Neuron (in vitro differentiated cells): ENCODE results near the gene MMP11.

ENCODE experiments used
- H2AFZ ChIP-seq: one replicate; pipeline ENCODE4 v1.6.1; 2013; ENCODE audit warnings: low read depth, mild to moderate bottlenecking, inconsistent platforms, low read length, moderate library complexity
- H3K27me3 ChIP-seq: one replicate; pipeline ENCODE4 v1.6.1; 2013; ENCODE audit warnings: low read length; ENCODE audit not compliant: insufficient read depth
- H3K36me3 ChIP-seq: one replicate; pipeline ENCODE4 v1.6.1; 2013; ENCODE audit warnings: low read length; ENCODE audit not compliant: insufficient read depth
- H3K4me1 ChIP-seq: one replicate; pipeline ENCODE4 v1.6.1; 2013; ENCODE audit warnings: low read length; ENCODE audit not compliant: insufficient read depth
- H3K4me3 ChIP-seq: 2 replicates; pipeline ENCODE4 v1.5.1; 2013; ENCODE audit warnings: mild to moderate bottlenecking, low read length, moderate library complexity
- H3K9me3 ChIP-seq: one replicate; pipeline ENCODE4 v1.6.1; 2013; ENCODE audit warnings: low read length

MMP11 gene

DNA sequence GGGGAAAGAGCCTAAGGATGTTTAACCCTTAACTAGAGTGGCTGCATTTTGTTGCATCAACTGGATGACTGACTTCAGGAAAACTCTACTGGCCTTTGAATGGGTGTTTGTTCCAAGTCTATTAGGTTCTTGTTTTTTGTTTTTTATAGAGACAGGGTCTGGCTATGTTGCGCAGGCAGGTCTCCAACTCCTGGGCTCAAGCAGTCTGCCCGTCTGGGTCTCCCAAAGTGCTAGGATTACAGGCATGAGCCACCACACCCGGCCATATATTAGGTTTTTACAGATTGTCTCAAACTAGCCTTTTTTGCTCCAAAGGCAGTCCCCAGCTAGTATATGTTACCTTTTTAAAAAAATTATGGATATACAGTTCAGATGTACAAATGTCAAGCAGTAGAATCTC is 15.3 kb downstream of the MMP11 start:
- Histone ChIP-seq H3K27me3 (no peaks in the 10 kb centered on the region), H3K4me1 (peaks cover 14% of the 10 kb centered on the region), H3K36me3 (peaks cover 21% of the 10 kb centered on the region), H2AFZ (no peak overlapping the region), H3K4me3 (peak overlapping the region; percentile 74), H3K9me3 (no peaks in the 10 kb centered on the region)

DNA sequence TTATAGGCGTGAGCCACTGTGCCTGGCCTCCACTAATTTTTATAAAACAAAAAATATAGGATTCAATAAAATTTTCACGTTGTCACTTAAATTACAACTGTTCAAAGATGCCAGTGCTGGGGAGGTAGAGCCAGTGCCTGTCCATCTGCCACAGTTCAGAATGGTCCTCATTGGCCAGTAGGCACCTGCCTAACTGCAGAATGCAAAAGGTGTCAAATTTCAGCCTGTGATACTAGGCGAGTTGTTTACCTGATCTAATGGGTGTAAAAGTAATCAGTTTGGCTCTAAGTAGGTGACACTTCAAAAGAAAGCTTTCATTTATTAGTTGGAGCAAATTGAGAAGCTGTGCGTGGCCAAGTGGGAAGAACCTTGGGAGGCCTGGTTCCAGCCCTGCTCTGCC is 16.5 kb downstream of the MMP11 start:
- peaks cover 31% of the 10 kb centered on the region for H3K36me3 ChIP-seq
- H3K4me1 ChIP-seq: peaks cover 14% of the 10 kb centered on the region
- H3K9me3 ChIP-seq: no peaks in the 10 kb centered on the region
- H3K4me3 ChIP-seq: no peak overlapping the region
- no peaks in the 10 kb centered on the region for H3K27me3 ChIP-seq
- no peak overlapping the region for H2AFZ ChIP-seq

DNA sequence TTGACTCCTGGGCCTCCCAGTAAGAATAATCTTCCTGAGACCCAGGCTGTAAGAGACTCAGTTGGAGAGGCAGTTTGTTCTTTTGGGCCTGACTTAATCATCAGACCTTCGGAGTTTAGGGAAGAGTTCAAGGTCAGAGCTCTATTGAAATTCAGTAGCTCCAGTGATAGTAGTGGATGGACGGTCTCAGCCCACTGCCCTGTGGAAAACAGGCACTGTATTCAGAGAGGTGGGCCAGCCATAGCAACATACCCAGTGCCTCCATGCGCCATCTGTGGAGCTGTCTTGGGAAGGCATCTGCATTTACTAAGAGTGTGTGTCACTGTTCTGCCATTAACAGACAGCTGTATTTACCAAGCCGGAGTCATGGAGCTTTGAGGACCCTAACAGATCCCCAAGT is 17.0 kb downstream of the MMP11 start:
- Histone ChIP-seq H3K36me3 (peaks cover 37% of the 10 kb centered on the region), H3K4me3 (no peak overlapping the region)

DNA sequence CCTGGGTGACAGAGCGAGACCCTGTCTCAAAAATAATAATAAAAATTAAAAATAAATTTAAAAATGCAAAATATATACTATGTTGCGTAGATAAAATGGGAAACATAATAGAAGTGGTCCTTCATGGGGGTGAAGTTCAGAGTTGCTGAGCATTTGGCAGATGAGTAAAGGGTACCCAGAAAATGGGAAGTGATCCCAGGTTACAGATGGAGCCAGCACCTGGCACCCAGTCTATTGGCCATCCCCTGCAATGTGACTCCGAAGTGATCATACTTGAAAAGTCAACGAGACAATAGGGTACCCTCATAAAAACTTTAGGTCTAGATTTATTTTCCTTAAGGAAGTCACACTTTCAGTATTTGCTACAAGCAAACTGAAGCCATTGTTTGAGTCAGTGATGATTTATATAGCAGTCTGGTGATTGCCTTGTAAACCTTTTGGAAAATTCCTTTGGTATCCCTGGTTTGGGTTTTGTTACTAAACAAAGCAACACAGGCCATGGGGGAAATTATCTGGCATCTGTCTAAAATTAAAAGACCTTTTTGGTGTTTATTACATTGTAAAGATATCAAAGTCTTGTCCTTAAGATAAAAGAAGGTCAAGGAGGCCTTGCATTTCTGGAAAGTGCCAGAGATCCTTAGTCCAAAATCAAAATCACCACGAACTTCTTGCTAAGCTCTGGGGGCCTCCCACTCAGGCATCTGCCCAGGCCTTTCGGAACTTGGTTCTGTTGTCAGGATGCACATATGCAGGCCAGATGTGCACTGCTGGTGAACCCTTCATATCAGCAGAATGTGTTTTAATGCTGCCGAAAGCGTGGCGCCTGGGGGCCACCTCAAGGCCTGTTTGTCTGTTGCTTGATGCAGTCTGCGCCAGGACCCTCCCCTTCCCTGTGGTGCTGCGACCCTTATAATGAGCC is 18.4 kb downstream of the MMP11 start:
- Histone ChIP-seq H3K27me3 (no peaks in the 10 kb centered on the region), H3K4me3 (no peak overlapping the region), H3K9me3 (no peaks in the 10 kb centered on the region), H3K4me1 (peaks cover 14% of the 10 kb centered on the region), H2AFZ (no peak overlapping the region), H3K36me3 (peaks cover 45% of the 10 kb centered on the region)

More for the DNA sequence above, 17.0 kb downstream of the MMP11 start:
- Histone ChIP-seq H2AFZ (no peak overlapping the region), H3K4me1 (peaks cover 14% of the 10 kb centered on the region), H3K9me3 (no peaks in the 10 kb centered on the region), H3K27me3 (no peaks in the 10 kb centered on the region)

DNA sequence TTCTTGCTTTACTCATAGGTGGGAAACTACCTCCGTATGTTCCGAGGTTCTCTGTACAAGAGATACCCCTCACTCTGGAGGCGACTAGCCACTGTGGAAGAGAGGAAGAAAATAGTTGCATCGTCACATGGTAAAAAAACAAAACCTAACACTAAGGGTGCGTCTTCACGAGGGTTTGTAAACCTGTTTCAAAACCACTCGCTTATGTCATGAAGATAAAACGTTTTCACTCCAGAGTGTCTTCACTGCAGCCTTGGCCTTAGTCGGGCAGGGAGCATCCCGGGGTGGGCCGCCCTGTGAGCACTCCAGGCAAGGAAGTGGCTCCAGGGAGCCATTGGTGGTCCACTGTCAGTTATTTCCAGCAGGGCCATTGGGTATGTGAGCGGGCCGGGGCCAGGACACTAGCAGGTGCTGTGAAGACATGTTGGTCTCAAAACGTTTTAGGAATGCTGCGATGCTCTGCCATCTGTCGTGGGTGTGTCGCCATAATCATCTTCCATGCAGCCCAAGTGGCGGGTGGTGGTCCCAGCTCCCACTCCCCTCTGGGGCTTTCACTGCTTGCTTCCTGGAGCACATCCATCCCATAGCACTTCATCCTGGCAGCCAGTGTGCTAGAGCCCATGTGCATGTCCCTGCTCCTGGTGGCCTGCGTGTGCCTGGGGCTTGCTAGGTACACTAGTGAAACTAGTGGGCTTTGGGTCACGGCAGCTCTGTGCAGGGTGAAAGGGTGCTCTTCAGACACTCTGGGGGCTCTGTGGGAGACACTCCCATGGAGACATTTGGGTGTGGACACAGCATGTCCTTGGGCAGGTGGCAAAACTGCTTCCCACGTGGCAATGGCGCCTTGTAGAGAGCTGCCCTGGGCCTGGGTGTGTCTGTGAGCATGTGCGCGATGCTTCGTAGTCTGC is 19.3 kb downstream of the MMP11 start:
- peaks cover 51% of the 10 kb centered on the region for H3K36me3 ChIP-seq
- no peaks in the 10 kb centered on the region for H3K27me3 ChIP-seq
- no peak overlapping the region for H3K4me3 ChIP-seq
- H3K4me1 ChIP-seq: peaks cover 9% of the 10 kb centered on the region
- no peak overlapping the region for H2AFZ ChIP-seq
- no peaks in the 10 kb centered on the region for H3K9me3 ChIP-seq

DNA sequence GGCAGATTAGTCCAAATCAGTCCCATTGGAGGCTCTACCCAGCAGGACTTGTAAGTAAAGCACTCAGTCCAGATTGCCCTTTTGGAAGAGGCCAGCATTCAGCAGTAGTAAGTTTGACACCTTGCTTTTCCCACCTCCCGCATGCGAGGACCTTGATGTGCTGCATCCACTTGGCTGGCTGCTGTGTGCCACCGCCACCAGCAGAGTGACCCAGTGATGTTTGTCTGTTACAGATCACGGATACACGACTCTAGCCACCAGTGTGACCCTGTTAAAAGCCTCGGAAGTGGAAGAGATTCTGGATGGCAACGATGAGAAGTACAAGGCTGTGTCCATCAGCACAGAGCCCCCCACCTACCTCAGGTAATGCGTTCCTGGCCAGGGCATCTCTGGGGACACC is 20.7 kb downstream of the MMP11 start:
- no peak overlapping the region for H3K4me3 ChIP-seq
- H3K9me3 ChIP-seq: no peaks in the 10 kb centered on the region
- H3K27me3 ChIP-seq: no peaks in the 10 kb centered on the region
- H2AFZ ChIP-seq: no peak overlapping the region
- H3K36me3 ChIP-seq: peaks cover 59% of the 10 kb centered on the region
- H3K4me1 ChIP-seq: no peaks in the 10 kb centered on the region

DNA sequence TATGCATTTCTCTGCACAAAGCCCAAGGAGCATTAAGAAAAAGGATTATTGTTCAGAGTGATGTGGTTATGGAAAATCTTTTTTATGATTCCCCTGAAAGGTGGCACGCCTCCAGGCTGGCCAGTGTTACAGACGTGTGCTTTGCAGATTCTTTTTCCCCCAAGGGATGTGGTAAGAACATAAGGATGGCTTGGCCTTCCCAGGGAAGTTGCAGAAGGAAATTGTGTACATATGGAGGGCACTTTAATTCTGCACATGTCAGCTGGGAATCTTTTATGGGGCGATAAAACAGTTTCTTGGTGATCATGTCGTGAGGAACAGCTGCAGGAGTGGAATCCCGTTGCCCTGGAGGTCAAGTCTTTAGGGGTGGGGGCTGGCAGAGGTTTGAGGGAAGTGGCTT is 23.8 kb downstream of the MMP11 start:
- Histone ChIP-seq H2AFZ (no peak overlapping the region), H3K4me3 (no peak overlapping the region), H3K4me1 (no peaks in the 10 kb centered on the region), H3K36me3 (peaks cover 76% of the 10 kb centered on the region), H3K27me3 (no peaks in the 10 kb centered on the region), H3K9me3 (no peaks in the 10 kb centered on the region)

DNA sequence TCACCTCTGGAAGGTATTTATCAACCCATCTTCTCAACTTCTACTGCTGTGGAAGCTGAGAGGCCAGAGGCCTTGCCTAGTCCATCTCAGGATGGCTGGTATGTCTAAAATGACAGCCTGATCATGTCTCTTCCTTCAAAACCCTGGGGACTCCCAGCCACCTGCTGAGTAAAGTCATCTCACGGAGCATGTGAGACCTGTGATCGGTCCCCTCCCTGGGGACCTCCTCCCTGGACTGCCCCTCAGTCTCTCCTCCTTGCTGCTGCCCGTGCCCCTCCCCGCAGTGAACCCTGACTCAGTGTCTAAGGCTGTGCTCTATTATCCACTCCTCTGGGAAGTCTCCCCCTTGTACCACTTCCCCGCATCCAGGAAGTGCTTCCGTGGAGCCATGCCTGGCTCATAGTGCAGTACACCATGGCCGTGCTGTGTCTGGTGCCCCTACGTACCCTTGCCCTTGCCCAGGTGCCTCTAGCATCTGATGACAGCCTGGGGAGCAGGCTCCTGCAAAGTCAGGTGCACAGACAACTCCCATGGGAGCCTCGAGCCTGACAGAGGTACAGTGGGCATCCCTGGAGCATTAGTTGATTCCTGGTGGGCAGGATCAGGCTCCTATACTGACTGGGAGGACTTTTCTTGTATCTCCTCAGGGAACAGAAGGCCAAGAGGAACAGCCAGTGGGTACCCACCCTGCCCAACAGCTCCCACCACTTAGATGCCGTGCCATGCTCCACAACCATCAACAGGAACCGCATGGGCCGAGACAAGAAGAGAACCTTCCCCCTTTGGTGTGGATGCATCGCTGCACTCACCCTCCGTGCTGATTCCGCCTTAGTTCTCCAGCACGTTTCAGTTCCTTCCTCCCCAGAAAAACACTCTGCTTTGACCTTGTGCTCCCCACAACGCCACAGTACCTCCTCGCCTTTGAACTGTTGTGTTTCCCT is 27.9 kb downstream of the MMP11 start:
- Histone ChIP-seq H2AFZ (no peak overlapping the region), H3K27me3 (no peaks in the 10 kb centered on the region), H3K9me3 (no peaks in the 10 kb centered on the region), H3K4me1 (no peaks in the 10 kb centered on the region), H3K4me3 (no peak overlapping the region), H3K36me3 (peaks cover 76% of the 10 kb centered on the region)

DNA sequence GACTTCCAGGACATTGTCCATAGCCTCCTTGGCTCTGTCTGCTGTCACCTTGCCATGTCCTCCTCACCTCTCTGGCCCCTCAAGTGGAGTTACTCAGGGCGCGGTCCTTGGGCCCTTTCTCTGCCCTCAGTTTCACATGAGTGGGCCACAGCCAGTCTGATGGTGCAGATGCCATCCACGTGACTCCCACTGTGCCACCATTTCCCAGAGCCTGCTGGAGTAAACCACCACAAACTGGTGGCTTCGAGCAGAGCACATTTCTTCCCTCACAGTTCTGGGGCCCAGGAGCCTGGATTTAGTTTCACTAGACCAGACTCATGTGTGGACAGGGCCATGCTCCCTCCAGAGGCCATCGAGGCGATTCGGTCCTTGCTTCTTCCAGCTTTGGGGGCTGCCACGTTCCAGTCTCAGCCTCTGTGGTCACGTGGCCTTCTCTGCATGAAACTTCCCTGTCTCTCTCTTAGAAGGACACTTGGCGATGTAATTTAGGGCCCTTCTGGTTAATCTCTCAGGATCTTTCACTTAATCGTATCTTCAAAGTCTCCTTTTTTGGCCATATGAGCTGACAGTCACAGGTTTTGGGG is 28.7 kb downstream of the MMP11 start:
- Histone ChIP-seq H3K9me3 (no peaks in the 10 kb centered on the region), H2AFZ (no peak overlapping the region), H3K4me1 (no peaks in the 10 kb centered on the region), H3K36me3 (peaks cover 78% of the 10 kb centered on the region), H3K27me3 (no peaks in the 10 kb centered on the region), H3K4me3 (no peak overlapping the region)

DNA sequence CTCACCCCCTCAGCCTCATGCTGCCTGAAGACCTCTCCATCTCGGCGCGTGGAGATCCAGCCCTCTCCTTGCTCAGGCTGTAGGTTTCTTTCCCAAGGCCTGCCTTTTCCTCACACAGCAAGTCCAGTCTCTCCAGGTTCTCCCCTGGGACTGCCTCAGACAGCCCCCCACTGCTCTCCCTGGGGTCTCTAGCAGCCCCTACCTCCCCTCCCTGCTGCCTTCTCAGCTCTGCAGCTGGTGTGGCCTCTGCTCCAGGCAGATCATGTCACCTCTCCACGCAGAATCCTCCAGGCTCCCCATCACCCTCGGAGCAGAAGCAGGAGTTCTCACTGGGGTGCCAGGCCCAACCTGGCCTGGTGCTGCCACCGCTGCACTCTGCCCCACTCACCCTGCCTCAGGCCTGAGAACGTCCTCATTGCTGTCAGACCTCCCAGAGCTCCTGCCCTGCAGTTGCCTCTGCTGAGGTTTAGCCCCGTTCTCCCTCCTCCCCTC is 29.3 kb downstream of the MMP11 start:
- H3K4me3 ChIP-seq: no peak overlapping the region
- no peaks in the 10 kb centered on the region for H3K9me3 ChIP-seq
- no peaks in the 10 kb centered on the region for H3K4me1 ChIP-seq
- no peak overlapping the region for H2AFZ ChIP-seq
- no peaks in the 10 kb centered on the region for H3K27me3 ChIP-seq
- peaks cover 80% of the 10 kb centered on the region for H3K36me3 ChIP-seq

DNA sequence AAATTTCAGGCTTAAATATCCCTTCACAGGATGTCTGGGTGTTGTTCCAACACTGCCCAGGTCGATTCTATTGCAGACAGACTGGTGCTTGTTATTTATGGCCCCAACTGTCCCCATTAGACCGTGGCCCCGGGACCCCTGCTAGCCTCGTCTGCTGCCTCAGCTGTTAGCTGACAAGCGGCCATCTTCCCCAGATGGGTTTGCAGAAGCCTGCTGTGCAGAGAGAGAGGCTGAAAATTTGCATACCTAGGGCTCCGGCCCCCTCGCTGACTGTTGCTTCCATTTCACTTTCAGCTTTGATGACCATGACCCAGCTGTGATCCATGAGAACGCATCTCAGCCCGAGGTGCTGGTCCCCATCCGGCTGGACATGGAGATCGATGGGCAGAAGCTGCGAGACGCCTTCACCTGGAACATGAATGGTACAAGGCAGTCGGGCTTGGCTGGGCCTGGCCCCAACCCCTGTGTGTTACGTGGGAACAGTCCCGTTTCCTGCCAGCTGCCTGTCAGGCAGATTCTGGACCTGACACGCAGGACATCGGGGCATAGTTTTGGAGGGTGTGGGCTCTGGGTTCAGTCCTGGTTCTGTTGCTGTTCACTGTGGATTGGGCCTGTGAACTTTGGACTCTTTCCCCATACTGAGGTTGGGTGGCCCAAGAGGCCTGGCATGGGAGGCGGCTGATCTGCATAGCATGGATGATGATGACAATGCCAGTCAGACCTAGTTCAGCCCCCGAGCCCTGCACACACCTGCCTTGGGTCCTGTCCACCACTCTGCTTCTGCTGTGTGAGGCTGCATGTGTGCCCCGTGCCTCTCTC is 30.6 kb downstream of the MMP11 start:
- Histone ChIP-seq H3K36me3 (peaks cover 77% of the 10 kb centered on the region), H3K4me1 (no peaks in the 10 kb centered on the region), H3K9me3 (no peaks in the 10 kb centered on the region), H2AFZ (no peak overlapping the region), H3K4me3 (no peak overlapping the region), H3K27me3 (no peaks in the 10 kb centered on the region)
